Right renal pelvis (tissue), 4 donors: ENCODE measurements around the gene IL17RB. TPM values are rescaled to one million over a fixed set of nuclear protein-coding genes. Genes with fewer than 3 reads are reported as not detected.

ENCODE experiments used
- DNase-seq, 4 donors: peaks; one replicate each; pipeline ENCODE4 v3.0.0-alpha.2; 2013; ENCODE audit warnings: low read depth in 4 of 4, low spot score in 3 of 4, missing footprints in 1 of 4
- polyA plus RNA-seq, 4 donors: library from polyadenylated mRNA; unstranded; fragments of 120-200 nt; gene quantifications; one replicate each; pipeline ENCODE4 v1.2.1, GENCODE V29; 2013; ENCODE audit not compliant: insufficient read length in 4 of 4

IL17RB gene, protein sequence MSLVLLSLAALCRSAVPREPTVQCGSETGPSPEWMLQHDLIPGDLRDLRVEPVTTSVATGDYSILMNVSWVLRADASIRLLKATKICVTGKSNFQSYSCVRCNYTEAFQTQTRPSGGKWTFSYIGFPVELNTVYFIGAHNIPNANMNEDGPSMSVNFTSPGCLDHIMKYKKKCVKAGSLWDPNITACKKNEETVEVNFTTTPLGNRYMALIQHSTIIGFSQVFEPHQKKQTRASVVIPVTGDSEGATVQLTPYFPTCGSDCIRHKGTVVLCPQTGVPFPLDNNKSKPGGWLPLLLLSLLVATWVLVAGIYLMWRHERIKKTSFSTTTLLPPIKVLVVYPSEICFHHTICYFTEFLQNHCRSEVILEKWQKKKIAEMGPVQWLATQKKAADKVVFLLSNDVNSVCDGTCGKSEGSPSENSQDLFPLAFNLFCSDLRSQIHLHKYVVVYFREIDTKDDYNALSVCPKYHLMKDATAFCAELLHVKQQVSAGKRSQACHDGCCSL
- 10 to 100 TPM; 13.4 to 18.4 (median 14.4) TPM for polyA plus RNA-seq

DNA sequence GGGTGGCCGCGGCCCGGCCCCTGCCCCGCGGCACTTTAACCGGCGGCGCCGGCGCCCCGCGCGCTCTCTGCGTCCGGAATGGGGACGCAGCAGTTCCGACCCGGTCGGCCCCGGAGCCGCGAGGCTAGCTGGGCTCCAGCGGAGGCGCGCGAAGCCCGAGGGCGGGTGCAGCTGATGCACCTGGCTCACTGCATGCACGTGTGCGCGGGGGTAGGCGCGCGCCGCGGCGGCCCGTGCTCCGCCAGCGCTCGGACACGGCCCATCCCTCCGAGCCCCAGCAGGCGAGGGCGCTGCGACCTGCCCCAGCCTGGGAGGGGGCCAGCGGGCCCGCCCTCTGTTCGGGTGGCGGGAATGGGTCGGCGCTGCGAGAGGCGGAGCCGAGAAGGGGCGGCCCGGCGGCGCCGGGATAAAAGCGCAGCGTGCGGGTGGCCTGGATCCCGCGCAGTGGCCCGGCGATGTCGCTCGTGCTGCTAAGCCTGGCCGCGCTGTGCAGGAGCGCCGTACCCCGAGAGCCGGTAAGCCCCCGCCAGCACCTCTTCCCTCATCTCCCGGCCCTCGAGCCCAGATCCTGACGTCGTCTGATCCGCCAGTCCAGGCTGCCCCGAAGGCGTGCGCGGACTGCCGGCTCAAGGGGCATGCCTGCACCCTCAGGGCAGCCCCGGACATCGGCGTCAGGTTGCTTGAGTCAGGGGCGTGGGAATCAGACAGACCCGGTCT lies at the start of gene IL17RB, which contains the start of gene CHDH:
Gene IL17RB, plus strand, starts transcription at position 435 of the 717 bp plus-strand sequence. Its CDS starts 21 bp downstream, at position 456.
Gene CHDH, minus strand, starts transcription at position 286 of the 717 bp plus-strand sequence. CDS start 22,411 bp downstream, outside the sequence.
- peak in 3 of 4 donors; percentile 33 to 45 (median 37) for DNase-seq

DNA sequence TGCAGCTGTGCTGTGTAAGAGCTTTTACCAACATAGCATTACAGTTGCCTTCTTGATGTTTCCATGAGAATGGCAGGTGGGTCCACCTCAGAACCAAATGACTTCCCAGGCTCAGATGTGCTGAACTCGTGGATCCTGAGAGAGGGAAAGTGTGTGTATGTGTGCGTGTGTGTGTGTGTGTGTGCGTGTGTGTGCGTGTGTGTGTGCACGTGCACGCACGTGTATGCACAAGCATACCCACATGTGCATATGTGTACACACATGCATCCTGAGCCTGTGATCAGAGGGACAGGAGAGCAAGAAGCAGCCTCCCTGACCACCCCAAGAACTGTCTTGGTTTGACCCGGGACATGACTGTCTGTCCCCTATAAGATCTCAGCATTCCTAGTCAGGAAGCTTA lies 48.2 kb upstream of the IL17RB start:
- DNase-seq: no peak

DNA sequence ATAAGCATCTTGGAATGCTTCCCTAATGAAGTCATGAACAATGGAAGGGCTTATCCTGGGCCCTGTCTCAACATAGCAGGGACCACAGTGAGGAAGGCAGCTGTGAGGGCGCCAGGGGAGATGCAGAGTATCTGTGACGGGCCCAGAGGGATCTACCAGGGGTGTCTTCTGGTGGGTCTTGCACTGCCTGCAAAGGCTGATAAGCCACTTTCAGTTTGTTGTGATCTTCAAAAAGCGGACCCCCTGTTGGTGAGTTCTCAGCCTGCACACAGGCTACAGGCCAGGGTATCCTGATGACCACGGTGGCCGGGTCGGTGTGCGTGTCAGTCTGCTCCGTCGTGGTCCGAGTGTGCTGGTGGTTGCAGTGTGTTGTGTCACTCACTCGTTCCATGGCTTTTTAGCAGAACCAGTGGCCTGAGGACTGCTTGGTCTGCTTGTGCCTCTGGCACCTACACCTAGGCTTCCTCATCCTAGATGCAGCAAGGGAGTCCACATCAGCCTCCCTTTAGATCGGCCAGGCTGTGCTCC lies 47.0 kb upstream of the IL17RB start:
- DNase-seq: no peak

DNA sequence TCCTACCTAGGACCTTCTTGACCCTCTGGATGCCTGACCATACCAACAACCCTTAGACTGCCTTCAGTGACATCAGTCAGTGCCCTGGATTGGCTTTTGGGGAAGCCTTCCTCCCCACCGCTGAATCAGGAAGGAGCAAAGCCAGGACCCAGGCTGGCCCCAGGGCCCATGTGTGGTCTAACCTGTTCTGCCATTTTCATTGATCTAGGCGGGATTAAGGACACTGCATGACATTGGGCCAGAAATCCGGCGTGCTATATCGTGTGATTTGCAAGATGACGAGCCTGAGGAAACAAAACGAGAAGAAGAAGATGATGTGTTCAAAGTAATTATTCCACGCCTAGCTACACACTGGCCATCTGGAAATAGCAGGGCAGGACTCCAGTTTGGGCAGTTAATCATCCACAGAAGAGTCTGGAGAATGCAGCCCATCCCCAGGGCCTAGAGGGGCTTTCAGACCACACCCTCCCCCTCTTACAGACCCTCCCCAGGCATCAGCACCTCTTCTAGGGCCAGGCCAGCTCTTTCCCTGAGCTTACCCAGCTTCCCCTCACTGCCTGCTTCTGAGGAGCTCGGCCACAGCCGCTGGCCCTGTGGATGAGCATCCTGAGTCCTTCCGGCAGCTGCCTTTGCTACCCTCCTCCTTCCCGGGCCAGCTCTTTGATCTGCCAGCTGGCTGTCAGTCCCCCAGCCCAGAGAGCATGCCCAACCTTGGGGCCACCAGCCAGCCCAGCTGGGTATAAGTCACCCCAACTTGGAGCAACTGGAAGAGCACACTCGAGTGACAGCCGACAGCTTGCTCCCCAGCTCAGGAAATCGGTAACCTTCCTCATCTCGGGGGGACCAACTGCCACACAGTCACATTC lies 46.1 kb upstream of the IL17RB start:
- no peak for DNase-seq

DNA sequence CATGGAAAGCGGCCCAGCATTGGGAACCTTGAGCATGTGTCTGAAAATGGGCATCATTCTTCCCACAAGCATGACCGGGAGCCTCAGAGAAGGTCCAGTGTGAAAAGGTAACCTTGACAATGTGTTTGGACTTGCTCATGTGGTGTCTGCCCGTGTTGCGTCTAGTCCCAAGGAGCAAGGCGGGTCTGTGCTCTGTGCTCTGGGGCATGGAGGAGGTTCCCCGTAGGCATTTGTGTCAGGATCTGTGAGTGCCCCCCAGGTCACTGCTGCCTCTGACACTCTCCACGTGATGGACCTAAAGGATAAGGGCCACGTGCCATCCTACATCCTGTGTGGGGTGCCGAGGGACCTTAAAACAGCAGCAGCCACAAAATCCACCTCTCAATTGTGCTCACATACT lies 45.0 kb upstream of the IL17RB start:
- no peak for DNase-seq

DNA sequence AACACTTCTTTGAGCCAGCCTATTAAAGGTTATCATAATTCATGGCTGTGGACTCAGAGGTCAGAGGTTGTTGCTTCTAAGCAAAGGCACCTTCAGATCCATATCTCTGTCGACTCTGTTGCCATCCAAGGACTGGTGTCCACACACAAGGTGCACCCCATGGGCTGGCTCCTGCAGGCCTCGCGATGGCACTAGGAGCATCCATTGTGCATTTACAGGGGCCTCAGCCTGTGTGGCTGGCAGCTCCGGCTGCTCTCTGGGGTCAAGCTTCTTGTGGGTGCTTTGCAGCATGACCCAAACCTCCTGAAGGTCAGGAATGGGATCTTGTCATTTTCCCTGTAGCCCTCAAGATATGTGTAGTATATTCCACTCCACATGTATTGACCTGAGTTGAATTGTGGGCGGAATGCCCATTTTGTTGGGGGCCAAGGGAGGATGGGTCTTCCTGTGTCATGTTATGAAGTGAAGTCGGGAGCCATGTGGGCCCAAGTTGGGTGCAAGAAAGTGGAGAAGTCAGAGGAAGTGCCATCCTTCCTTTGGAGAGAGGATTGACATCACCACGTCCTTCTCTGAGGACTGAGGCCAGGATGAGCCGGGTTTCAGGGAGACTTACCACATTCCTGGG lies 44.0 kb upstream of the IL17RB start:
- DNase-seq: no peak

DNA sequence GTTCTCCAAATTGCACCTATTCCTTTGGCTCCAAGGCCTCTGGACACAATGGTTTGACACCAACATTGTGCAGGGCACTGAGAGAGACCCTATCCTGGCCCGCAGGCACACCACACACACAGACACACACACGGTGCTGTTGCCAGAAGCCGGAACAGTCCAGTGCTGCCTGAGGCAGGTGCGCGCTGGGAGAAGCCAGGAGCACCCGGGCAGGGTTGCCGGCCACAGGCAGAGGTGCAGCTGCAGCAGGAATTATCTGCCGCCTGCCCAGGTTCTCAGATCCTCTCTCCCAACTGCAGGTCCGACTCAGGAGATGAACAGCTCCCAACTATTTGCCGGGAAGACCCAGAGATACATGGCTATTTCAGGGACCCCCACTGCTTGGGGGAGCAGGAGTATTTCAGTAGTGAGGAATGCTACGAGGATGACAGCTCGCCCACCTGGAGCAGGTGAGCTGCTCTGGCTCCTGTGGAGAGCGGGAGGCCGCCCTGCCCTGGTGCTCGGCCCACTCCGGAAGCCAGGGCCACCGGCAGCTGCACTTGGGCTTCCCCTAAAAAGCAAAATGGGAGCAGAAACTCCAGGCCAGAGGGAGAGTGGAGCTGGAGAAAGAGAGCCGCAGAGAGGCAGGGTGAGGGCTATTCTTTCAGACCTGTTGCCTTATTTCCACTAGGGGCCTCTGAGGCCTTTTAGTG lies 43.1 kb upstream of the IL17RB start:
- no peak for DNase-seq

DNA sequence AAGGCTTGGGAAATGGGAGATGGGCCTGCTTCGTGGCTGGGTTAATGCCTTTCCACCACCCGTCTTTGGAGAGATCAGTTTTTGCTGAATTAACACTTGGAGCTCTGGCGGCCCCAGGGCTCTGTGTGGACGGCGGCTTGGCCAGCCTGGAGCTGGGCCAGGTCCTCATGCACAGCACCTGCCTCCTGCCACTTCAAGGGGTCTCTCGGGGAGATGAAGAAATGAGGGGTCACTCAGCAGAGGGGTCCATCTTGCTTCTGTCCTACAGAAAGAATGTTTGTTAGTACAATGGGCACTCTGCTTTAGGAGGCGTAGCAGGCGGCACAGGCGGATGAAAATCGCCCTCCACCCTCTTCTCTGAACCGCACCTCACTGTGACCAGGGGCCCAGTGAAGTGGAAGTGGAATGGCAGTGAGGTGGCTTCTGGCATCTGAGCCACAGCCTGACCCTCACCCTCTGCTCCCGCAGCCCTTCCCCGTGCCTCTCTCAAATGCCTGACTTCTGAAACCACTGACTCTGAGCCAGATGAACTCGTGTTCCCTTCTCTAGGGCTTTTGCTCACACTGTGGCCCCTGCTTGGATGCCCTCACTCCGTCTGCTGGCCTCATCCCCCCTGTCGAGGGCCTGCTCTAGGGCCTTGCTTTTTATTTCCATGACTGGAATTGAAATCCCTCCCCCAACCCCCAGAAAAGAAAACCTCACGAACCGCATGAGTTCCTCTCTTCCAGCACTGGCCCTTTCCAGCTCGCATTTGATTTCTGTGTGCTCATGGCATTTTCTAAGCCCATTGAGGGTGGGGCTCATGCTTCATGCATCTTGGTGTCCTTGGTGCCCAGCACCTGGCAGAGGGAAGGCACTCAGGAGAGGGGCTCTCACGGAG lies 42.3 kb upstream of the IL17RB start:
- DNase-seq: no peak

DNA sequence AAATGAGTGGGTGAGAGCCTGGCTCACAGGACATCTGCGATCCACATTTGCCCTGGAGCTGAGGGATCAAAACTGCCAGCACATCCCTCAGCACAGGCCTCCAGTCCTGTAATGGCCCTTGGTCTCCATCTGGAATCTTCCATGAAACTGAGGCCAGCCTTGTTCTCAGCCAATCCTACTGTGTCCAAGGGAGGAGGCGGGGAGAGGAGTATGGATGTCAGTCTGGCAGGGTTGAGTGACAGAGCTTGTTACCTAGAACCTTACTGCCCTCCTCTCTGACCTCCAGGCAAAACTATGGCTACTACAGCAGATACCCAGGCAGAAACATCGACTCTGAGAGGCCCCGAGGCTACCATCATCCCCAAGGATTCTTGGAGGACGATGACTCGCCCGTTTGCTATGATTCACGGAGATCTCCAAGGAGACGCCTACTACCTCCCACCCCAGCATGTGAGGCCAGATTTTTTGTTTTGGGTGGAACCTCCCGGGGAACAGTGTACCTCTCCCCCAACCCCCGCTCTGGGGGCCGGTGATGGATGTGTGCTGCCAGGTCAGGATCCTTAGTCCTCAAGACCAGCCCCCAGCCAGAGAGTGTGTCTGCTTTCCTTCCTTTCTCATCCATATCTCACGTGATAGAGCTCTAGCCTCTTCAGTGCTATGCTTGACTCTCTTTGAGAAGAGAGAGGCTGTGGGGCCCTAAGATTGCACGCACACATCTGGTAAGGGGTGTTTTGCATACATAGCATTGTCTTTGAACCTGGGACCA lies 41.5 kb upstream of the IL17RB start:
- DNase-seq: no peak

DNA sequence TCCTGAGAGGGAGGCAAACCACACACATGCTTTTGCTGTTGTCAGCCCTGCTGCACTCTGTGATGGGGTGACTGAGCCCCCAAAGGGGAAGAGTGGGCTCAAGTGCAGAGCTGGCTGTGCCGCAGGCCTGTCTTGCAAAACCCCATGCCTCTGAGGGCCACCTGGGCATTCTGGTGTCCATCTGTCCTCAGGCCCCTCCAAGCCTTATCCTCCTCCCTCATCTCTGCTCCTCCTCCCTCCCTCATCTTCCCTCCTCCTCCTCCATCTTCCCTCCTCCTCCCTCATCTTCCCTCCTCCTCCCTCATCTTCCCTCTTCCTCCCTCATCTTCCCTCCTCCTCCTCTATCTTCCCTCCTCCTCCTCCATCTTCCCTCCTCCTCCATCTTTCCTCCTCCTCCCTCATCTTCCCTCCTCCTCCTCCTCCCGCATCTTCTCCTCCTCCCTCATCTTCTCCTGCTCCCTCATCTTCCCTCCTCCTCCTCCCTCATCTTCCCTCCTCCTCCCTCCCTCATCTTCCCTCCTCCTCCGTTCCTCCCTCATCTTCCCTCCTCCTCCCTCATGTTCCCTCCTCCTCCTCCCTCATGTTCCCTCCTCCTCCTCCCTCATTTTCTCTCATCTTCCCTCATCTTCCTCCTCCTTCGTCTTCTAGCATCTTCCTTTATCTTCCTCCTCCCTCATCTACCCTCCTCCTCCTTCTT lies 40.8 kb upstream of the IL17RB start:
- no peak for DNase-seq

DNA sequence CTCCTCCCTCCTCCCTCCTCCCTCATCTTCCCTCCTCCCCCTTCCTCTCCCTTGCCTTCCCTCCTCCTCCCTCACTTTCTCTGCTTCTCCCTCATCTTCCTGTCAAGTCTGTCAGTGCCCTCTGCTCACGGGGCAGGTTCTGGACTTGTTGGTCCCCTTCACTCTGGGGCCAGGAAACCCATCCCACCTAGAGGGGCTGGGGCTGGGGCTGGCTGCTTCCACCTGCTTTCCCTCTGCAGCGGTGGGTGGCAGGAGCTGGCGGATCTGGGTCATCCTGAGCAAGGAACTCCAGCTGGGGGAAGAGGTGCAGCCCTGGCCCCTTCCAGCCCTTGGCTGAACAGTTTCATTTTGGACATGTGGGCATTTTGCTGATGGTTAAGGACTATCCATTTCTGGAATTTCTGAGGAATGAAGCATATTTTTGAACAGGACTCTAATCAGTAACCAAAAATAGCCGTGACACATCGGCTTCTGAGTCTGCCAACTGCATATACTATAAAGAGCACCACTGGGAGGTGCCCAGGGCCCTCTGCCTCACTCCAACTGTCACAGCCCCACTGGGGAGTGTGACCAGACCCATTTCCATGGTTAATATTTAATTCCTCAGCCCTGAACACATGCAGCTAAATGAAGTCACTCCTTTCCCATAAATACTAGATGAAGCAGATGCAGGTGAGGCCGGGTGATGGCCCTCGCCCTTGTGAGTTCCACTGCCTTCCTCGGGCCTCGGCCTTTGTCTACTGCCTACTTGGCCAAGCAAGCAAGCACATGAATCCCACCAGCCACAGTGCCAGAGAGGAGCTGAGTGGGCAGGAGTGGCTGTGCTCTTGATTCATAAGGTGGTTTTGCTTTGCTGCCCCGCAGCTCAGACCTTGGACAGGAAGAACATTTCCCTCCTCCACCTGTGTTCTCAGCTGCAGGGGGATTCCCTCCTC lies 39.9 kb upstream of the IL17RB start:
- DNase-seq: peak; percentile 20 to 31 (median 26)

DNA sequence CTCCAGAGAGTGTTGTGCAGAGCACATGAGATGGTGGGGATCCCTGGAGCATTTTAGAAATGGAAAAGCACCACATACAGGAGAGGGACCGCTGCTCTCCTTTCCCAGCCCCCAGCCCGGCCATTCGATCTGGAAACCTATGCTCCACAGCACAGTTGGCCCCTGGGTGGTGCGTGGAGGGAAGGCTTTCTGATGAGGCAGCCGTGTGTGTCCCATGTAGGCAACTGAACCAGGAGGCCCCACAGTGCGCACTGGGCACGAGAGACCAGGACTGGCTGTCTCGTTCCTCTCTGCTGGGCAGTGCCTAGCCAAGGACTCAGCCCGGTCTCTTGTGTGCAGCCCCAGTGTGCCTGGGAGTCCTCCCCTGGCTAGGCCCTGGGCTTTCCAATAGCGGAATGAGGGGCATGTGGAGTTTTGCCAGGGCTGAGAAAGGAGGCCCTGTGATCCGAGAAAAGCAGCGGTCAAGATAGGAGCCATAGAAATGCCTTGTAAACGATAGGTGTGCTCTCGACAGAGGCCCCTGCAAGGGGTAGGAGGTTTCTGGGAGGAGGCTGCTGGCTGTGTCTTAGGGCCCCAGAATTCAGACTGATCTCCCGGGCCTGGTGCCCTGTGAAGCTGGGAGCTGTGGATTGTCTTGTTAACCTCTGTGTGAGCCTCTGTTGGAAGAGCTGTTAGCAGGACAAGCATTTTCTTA lies 39.1 kb upstream of the IL17RB start:
- no peak for DNase-seq

DNA sequence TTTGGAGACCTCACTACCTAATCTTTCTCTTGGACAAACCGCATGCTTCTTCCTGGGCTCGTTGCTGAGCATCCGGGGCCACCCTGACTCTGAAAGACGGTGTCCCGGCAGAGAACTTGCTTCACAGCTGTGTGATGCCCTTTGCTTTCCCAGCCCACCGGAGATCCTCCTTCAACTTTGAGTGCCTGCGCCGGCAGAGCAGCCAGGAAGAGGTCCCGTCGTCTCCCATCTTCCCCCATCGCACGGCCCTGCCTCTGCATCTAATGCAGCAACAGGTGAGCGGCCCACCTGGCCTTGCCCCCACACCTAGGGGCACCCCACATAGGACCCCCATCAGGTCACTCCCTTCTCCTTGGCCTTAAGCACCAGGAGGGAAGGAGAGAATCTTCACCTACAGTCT lies 37.9 kb upstream of the IL17RB start:
- DNase-seq: no peak

DNA sequence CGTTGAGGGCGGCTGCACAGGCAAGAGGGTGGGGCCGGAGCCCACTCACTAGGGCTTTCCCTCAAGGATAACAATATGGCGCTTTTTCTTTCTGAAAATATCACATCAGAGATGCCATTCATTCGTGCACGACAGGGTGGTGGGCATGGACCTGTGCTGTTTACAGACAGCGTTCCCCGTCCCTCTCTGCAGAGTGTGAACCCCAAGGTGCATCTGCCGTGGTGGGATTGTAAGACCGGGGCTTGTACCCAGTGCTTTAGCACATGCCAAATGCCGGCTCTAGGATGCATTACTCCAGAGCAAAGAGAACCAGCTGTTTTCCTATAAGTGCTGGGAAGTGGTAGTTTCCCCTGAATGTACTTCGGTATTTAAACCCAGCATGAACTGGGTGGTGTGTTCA lies 37.1 kb upstream of the IL17RB start:
- DNase-seq: no peak

DNA sequence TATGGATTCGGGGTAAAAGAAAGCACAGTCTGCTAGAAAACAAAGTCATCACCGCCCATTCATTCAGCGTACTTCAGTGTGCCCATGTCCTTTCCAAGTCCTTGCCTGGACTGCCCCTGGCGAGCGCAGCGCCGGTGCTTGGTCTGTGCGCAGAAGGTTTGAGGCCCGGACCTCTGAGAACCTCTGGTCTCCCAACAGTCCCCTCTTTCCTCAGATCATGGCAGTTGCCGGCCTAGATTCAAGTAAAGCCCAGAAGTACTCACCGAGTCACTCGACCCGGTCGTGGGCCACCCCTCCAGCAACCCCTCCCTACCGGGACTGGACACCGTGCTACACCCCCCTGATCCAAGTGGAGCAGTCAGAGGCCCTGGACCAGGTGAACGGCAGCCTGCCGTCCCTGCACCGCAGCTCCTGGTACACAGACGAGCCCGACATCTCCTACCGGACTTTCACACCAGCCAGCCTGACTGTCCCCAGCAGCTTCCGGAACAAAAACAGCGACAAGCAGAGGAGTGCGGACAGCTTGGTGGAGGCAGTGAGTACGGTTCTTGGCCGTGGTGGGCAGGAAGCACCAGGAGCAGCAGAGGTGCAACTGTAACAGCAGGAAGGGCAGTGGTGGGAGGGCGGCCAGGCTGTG lies 36.5 kb upstream of the IL17RB start:
- no peak for DNase-seq
